Raji (cell line): Measurements from ENCODE around the gene RAB11FIP3.

Source experiments
- POLR2A ChIP-seq: IDR thresholded peaks from 2 replicates; pipeline ENCODE4 v1.6.1; 2011; ENCODE audit warnings: low read depth, low read length, control low read depth; ENCODE audit not compliant: insufficient read depth

Gene RAB11FIP3

GRCh38 chr16:526181-527014 is 100.9 kb downstream of the RAB11FIP3 start:
- 0 out of 2 replicates have a peak, but pooled peaks have one; percentile 26 for TF ChIP-seq POLR2A

- TF ChIP-seq POLR2A, result peak; percentile 68
Observed at GRCh38 chr16:527015-527903, 101.8 kb downstream of the RAB11FIP3 start, which contains the start of gene CAPN15. TSS of gene CAPN15 (plus strand) at chr16:527712. CDS start at chr16:546839, 19,127 bp downstream.

GRCh38 chr16:528111-529011 is 102.9 kb downstream of the RAB11FIP3 start:
- no peak for TF ChIP-seq POLR2A

GRCh38 chr16:529012-529575 is 103.6 kb downstream of the RAB11FIP3 start:
- TF ChIP-seq POLR2A, result no peak

DNA sequence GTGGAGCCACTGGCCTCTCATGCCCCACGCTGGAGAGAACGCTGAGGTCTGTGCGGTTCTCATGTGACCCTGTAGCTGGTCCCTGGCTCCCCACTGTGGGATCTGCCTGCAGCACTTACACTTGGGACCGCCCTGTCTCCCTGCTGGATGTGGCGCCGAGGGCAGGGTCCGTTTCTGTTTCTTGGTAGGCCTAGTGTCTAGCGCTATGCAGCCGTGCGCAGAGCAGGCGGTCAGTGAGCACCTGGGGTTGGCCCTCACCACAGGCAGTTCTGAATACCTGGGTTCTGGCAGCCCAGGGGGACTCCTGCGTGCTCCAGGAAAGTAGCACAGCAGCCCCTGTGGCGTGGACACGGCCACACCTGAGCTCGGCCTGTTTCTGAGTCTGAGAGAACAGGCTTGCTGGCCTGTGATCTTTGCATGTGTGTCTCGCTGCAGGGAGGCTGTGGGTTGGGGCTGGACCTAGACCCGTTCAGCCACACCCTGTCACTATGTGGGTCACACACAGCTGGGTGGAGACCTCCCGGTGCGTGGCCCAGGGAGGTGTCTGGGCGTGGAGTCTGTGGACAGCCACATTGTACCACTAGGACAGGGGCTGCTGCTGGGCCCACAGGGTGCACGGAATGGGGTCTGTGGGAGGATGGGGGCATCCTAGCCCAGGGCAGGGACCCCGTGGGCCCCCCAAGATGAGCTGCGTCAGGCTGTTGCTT is 104.8 kb downstream of the RAB11FIP3 start:
- no peak for TF ChIP-seq POLR2A

DNA sequence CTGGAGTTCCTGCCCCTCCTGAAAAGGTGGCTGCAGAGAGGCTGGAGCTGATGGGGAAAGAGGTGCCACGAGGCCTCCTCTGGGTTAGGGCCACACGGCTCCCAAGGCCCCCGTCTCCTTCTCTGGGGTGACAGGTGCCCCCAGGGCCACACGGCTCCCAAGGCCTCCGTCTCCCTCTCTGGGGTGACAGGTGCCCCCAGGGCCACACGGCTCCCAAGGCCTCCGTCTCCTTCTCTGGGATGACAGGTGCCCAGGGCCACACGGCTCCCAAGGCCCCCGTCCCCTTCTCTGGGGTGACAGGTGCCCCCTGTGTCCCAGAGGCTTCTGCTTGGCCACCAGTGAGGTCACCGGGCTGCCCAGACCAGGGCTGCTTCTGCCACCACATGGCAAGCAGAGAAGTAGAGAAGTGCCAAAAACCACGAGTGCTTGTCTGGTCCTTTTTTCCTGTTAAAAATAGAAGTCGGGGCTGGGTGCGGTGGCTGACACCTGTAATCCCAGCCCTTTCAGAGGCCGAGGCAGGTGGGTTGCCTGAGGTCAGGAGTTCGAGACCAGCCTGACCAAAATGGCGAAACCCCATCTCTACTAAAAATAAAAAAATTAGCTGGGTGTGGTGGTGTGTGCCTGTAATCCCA is 106.2 kb downstream of the RAB11FIP3 start:
- no peak for TF ChIP-seq POLR2A

- no peak for TF ChIP-seq POLR2A
Observed at GRCh38 chr16:533391-534123, 108.1 kb downstream of the RAB11FIP3 start.

GRCh38 chr16:534135-534534 is 108.7 kb downstream of the RAB11FIP3 start:
- TF ChIP-seq POLR2A, result no peak

DNA sequence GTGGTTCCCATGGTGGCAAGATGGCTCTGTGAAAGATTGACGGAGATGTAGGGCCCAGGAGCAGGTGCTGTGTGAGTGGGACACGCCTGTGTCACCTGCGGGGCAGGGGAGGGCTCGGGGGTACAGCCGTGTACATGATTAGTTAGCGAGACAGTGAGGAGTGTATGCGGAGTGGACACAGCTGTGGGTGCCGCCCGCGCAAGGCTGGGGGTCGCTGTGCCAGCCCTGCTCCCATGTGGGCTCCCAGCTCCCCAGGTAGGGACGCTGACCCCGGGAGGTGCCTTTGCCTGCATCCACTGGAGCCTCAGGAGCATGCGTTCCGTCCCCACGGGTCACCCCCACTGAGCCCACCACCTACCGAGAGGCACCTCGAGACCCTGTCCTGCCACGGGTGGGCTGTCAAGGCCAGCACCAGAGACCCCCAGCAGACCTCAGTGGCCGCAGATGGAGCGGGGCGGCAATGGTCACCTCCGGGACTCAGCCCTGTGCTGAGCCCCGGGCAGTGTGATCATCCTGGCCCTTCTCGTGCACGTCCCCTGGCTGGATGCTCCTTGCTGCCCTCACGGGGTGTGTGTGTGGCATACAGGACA is 109.5 kb downstream of the RAB11FIP3 start:
- TF ChIP-seq POLR2A, result no peak

DNA sequence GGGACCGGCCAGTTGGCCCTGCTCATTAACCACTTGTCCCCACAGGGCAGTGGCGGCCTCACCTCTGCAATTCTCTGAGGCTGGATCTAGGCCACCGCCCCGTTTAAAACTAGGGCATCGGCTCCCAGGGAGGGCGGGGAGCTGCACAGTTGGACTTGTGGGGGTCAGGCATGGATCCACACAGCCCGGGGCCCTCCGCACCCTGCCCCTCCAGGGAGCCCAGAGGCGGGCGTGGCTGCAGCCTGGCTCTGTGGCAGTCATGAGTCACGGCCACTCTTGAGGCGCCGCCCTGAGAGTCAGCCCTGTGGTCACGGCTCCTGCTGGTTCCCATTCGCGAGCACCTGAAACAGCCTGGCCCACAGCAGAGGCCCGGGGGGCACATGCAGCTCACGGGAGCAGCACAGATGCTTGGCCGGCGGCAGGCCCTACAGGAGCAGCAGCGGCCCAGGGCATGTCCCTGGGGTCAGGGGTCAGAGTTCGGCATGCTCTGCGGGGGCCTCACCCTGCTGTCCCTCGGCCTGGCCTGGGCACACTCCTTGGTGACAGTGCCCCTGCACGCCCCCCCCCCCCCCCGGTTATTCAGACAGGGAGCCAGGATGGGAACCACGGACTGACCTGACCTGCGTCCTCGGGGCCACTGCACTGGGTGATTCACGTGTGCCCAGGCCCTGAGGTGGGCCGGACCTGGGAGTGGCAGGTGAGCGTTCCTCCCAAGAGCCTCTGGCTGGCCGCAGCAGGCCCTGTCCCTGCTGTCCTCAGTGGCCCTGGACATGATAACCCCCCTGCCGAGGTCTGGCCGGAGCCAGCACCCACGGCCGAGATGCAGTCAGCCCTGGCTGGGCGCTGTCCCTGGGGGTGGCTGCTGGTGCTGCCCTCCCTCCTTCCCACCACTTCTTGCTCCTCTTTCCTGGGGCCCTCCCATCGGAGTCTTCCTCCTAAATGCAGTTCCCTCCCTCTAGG is 110.3 kb downstream of the RAB11FIP3 start:
- TF ChIP-seq POLR2A, result no peak

GRCh38 chr16:536746-537145 is 111.3 kb downstream of the RAB11FIP3 start:
- no peak for TF ChIP-seq POLR2A
